Measurements from ENCODE around the gene GABRB1.

GABRB1 gene

DNA sequence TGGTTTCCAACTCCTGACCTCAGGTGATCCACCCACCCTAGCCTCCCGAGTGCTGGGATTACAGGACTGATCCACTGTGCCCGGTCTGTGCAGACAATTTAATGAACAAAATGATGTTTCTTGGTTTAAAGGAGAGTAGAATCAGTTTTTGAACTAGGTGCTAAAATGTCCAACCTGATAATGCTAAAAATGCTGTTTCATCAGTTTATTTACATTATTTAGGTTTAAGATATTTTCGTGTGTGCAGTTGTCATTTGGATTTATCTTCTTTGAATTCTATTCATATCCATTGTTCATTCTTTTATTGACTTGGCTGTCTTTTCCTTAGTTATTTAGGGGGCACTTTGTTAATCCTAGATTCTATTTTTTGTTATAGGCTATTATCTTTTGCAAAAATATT lies 18.0 kb upstream of the GABRB1 start:
- Histone ChIP-seq H3K4me3 (ENCODE audit: low read depth, low read length, poor library complexity, severe bottlenecking) (no peak overlapping the region), H4K20me1 (ENCODE audit: insufficient read depth, low read length) (no peaks in the 10 kb centered on the region)
- TF ChIP-seq, protein P1, sequence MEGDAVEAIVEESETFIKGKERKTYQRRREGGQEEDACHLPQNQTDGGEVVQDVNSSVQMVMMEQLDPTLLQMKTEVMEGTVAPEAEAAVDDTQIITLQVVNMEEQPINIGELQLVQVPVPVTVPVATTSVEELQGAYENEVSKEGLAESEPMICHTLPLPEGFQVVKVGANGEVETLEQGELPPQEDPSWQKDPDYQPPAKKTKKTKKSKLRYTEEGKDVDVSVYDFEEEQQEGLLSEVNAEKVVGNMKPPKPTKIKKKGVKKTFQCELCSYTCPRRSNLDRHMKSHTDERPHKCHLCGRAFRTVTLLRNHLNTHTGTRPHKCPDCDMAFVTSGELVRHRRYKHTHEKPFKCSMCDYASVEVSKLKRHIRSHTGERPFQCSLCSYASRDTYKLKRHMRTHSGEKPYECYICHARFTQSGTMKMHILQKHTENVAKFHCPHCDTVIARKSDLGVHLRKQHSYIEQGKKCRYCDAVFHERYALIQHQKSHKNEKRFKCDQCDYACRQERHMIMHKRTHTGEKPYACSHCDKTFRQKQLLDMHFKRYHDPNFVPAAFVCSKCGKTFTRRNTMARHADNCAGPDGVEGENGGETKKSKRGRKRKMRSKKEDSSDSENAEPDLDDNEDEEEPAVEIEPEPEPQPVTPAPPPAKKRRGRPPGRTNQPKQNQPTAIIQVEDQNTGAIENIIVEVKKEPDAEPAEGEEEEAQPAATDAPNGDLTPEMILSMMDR (IDR thresholded peaks at IDR 0.05; ENCODE audit: low read length) = no peak
- TF ChIP-seq EZH2 (IDR thresholded peaks at IDR 0.05; ENCODE audit: borderline replicate concordance, low read length) = no peak

DNA sequence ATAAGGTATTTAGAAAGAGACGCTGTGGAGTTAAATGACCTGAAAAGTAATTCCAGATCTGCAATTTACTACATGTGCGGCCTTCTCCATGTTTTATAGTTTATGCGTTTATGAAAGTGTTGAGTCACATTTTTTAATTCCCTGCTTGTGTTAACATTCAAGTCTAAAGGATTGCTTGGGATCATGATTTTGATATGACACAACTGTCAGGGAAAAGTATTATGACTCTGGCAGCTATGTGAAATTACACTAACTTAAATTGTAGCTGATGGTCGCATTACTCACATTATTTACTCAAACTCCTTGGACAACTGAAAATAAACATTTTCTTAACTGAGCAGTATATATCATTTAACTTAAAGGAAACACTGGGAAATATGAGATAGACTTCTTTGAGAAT lies 14.3 kb upstream of the GABRB1 start:
- Histone ChIP-seq H3K36me3 (ENCODE audit: insufficient read depth, low read length) (no peaks in the 10 kb centered on the region), H4K20me1 (ENCODE audit: insufficient read depth, low read length) (no peaks in the 10 kb centered on the region), H3F3A (ENCODE audit: insufficient read depth, low read length) (no peaks in the 10 kb centered on the region), H3K27ac (ENCODE audit: low read depth, low read length, poor library complexity, severe bottlenecking) (no peak overlapping the region), H3K4me1 (ENCODE audit: insufficient read depth, low read length, severe bottlenecking) (no peaks in the 10 kb centered on the region), H3K9me3 (ENCODE audit: low read length) (no peaks in the 10 kb centered on the region), H2AFZ (ENCODE audit: low read length) (no peak overlapping the region), H3K4me2 (ENCODE audit: low read length) (no peak overlapping the region), H3K9ac (ENCODE audit: low read length) (no peak overlapping the region), H3K4me3 (ENCODE audit: low read depth, low read length, poor library complexity, severe bottlenecking) (no peak overlapping the region), H3K27me3 (ENCODE audit: insufficient read depth, low read length) (no peaks in the 10 kb centered on the region), H3K9me2 (ENCODE audit: low read depth, low read length) (no peaks in the 10 kb centered on the region), H3K79me2 (ENCODE audit: insufficient read depth, low read length) (no peaks in the 10 kb centered on the region)
- no peak for TF ChIP-seq EZH2 (IDR thresholded peaks at IDR 0.05; ENCODE audit: borderline replicate concordance, low read length)
- TF ChIP-seq, protein P1 (IDR thresholded peaks at IDR 0.05; ENCODE audit: low read length) = no peak

More for the DNA sequence above, 18.0 kb upstream of the GABRB1 start:
- Histone ChIP-seq H2AFZ (ENCODE audit: low read length) (no peak overlapping the region), H3K4me2 (ENCODE audit: low read length) (no peak overlapping the region), H3K79me2 (ENCODE audit: insufficient read depth, low read length) (no peaks in the 10 kb centered on the region), H3K9me2 (ENCODE audit: low read depth, low read length) (no peaks in the 10 kb centered on the region), H3K9ac (ENCODE audit: low read length) (no peak overlapping the region), H3K36me3 (ENCODE audit: insufficient read depth, low read length) (no peaks in the 10 kb centered on the region), H3K27me3 (ENCODE audit: insufficient read depth, low read length) (no peaks in the 10 kb centered on the region), H3K4me1 (ENCODE audit: insufficient read depth, low read length, severe bottlenecking) (no peaks in the 10 kb centered on the region), H3F3A (ENCODE audit: insufficient read depth, low read length) (no peaks in the 10 kb centered on the region), H3K27ac (ENCODE audit: low read depth, low read length, poor library complexity, severe bottlenecking) (no peak overlapping the region), H3K9me3 (ENCODE audit: low read length) (no peaks in the 10 kb centered on the region)

DNA sequence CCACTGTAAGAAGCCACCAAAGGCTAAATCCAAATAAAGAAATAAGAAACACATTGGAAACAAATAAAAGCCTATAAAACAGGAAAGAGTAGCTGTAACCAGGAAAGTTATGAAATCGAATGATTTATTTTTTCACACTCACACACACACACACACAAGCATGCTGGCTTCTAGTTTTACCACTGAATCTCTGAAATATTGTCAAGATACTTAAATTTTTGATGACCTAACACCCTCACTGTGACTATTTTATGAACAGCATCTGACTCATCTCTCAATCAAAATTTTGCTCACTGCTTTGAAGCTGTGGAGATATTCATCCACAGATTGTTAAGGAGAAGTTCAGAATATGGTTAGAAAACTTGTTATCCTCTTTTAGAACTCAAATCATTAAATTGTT lies 13.9 kb upstream of the GABRB1 start:
- Histone ChIP-seq H4K20me1 (ENCODE audit: insufficient read depth, low read length) (no peaks in the 10 kb centered on the region), H3K4me1 (ENCODE audit: insufficient read depth, low read length, severe bottlenecking) (no peaks in the 10 kb centered on the region), H3K27ac (ENCODE audit: low read depth, low read length, poor library complexity, severe bottlenecking) (no peak overlapping the region), H3F3A (ENCODE audit: insufficient read depth, low read length) (no peaks in the 10 kb centered on the region), H3K27me3 (ENCODE audit: insufficient read depth, low read length) (no peaks in the 10 kb centered on the region), H3K36me3 (ENCODE audit: insufficient read depth, low read length) (no peaks in the 10 kb centered on the region), H3K9me3 (ENCODE audit: low read length) (no peaks in the 10 kb centered on the region), H3K9ac (ENCODE audit: low read length) (no peak overlapping the region), H3K9me2 (ENCODE audit: low read depth, low read length) (no peaks in the 10 kb centered on the region), H3K4me3 (ENCODE audit: low read depth, low read length, poor library complexity, severe bottlenecking) (no peak overlapping the region), H2AFZ (ENCODE audit: low read length) (no peak overlapping the region), H3K79me2 (ENCODE audit: insufficient read depth, low read length) (no peaks in the 10 kb centered on the region), H3K4me2 (ENCODE audit: low read length) (no peak overlapping the region)
- no peak for TF ChIP-seq EZH2 (IDR thresholded peaks at IDR 0.05; ENCODE audit: borderline replicate concordance, low read length)
- TF ChIP-seq, protein P1 (IDR thresholded peaks at IDR 0.05; ENCODE audit: low read length) = no peak
